Hindlimb muscle (tissue), 1 donor: ENCODE results near the gene XAB2. TPM values are rescaled to one million over a fixed set of nuclear protein-coding genes. Genes with fewer than 3 reads are reported as not detected.

Experiments
- DNase-seq: peaks from one replicate; pipeline ENCODE4 v3.0.0-alpha.2; 2013
- polyA plus RNA-seq: library from polyadenylated mRNA; unstranded; fragments of 120-200 nt; gene quantifications from one replicate; pipeline ENCODE4 v1.2.1, GENCODE V29; 2013; ENCODE audit not compliant: insufficient read length

The XAB2 gene
- polyA plus RNA-seq = 33.1 TPM

- peak; percentile 99 for DNase-seq
Observed at GRCh38 chr19:7629347-7630054, at the start of gene XAB2, which contains the start of gene PET100. Gene XAB2 (minus strand): TSS chr19:7629545. CDS start chr19:7629527, 18 bp downstream. Gene PET100 (plus strand): TSS chr19:7629793. CDS start chr19:7629834, 41 bp downstream.

DNA sequence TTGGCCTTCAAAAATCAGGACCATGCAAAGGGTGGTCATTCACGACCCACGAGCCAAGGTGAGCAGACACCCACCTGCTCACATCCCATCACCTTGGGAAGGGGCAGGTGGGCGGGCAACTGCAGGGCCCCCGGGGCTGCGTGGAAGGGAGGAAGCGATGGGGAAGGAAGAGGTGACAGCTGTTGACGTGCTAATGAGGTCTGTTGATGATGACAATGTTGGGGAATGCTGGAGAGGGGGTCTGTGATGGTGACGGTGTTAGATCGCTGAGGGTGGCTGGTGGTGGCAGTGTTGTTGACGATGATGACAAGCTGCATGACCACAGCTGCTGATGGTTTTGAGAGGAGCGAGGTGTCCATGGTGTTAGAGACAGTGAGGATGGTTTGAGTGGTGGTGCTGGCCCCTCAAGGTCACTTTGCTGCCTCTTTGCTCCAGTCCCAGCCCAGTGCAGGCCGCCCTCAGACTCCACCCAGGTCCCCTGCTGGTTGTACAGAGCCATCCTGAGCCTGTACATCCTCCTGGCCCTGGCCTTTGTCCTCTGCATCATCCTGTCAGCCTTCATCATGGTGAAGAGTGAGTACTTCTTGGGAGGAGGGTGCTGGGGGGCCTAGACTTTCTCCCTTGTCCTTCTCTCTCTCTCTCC is 48.4 kb upstream of the XAB2 start:
- no peak for DNase-seq

- DNase-seq = no peak
Observed at GRCh38 chr19:7676854-7677253, 47.5 kb upstream of the XAB2 start, which contains the start of gene MCEMP1. Gene MCEMP1 (plus strand): TSS chr19:7677090. CDS start chr19:7677121, 31 bp downstream.

DNA sequence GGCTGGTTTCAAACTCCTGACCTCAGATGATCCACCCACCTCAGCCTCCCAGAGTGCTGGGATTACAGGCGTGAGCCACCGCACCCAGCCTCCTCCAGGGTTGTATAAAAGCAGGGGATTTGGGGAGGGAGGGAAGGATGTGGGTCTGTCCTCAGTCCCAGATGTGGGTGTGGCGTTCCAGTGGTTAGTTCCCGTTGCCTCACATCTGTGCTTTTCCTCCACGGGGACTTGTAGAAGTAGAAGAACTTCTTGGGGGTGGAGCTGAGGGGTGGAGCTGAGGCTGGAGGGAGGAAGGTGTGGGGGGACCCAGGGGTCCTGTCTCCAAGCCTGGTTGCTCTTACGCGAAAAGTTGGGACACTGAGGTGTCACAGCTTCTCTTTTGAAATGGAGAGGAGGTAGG is 47.0 kb upstream of the XAB2 start:
- no peak for DNase-seq

GRCh38 chr19:7674010-7675005 is 45.0 kb upstream of the XAB2 start:
- no peak for DNase-seq

DNA sequence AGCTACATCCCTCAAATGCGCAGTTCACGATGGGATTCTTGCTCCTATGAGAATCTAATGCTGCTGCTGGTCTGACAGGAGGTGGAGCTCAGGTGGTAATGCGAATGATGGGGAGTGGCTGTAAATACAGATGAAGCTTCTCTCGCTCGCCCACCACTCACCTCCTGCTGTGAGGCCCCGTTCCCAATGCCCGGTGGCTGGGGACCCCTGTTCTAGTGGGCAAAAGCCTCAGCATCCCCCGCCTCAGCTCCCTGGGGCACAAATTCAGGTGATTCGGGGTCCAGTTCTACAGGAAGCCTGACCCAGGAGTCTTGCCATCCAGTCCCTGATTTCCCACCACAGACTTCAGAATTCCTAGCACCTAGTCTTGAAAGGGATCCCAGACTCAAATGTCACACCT is 43.2 kb upstream of the XAB2 start:
- DNase-seq = no peak

GRCh38 chr19:7670790-7671189 is 41.4 kb upstream of the XAB2 start:
- no peak for DNase-seq

DNA sequence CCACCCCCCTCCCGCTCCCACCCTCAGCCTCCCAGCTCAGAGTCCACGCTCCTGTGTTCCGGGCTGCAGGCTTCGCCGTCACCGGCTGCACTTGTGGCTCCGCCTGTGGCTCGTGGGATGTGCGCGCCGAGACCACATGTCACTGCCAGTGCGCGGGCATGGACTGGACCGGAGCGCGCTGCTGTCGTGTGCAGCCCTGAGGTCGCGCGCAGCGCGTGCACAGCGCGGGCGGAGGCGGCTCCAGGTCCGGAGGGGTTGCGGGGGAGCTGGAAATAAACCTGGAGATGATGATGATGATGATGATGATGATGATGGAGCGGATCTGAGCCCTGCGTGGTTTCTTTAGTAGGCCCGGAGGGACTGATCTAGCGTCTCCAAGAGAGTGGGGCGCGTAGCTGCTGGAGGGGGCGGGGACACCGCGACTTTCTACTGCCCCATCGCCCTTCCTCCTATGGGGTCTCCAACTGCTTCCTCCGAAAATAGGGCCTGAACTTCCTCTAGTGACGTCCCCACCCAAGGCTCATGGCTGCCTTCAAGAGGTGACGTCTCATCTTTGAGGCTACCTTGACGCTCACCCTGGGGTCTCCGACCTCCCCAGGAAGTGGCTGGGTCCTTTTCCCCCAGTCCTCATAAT is 40.9 kb upstream of the XAB2 start:
- DNase-seq = no peak

DNA sequence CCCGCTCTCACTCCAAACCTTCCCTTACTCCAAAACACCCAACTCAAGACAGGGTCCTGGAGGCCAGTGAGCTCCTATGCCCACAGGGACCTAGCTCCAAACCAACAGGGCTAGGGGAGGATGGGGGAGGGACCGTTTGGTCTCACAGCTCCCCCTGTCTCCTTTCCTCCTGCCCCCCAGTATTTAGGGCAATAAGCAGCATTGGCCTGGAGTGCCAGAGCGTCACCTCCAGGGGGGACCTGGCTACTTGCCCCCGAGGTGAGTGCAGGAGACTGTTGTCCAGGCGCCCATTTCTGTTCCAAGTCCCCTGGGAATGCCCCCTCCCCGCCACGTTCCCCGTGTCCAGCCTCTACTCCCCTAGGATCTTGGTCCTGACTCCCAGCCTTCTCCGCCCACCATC is 40.3 kb upstream of the XAB2 start:
- no peak for DNase-seq

DNA sequence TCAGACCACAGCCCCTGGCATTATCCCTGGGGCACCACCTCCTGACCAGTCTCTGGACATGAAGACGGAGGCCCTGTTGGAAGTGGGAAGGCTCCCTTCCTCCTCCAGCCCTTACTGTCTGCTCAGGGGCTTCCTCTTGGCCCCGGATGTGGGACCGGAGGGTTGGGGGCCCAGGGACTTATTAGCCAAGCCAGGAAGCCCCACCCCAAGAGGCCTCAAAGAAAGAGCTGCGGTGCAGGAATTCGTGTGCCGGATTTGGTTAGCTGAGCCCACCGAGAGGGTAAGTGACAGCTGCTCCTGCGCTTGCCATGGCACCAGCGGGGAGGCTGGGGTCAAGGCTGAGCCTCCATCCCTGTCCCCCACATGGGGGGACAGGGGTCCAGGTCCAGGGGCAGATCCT is 39.5 kb upstream of the XAB2 start, which contains the start of gene RETN:
Gene RETN (plus strand): TSS at position 208 of the 400 bp plus-strand sequence. CDS start 278 bp downstream, outside the sequence.
- DNase-seq = no peak

DNA sequence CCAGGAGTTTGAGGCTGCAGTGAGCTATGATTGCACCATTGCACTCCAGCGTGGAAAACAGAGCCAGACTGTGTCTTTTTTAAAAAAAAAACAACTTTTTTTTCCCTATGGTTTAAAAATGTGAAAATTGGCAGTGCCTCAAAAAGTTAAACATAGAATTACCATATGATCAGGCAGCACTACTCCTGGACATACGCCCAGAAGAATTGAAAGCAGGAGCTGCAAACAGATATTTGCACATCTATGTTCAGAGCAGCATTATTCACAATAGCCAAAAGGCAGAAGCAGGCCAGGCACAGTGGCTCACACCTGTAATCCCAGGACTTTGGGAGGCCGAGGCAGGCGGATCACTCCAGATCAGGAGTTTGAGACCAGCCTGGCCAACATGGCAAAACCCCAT is 35.7 kb upstream of the XAB2 start:
- peak; percentile 82 for DNase-seq

DNA sequence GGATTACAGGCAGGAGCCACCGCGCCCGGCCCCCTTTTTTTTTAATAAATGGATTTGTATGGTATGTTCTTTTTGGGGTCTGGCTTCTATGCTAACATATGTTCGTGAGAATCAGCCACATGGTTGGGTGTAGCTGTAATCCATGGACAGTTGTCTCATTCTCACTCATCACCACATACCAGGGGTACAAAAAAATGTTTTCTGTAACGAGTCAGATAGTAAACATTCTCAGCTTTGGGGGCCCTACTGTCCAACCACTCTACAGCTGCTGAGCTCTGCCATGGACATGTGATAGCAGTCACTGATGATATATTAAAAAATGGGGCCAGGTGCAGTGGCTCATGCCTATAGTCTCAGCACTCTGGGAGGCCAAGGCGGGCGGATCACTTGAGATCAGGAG is 34.4 kb upstream of the XAB2 start:
- DNase-seq = no peak

GRCh38 chr19:7662657-7663056 is 33.3 kb upstream of the XAB2 start:
- DNase-seq = no peak

DNA sequence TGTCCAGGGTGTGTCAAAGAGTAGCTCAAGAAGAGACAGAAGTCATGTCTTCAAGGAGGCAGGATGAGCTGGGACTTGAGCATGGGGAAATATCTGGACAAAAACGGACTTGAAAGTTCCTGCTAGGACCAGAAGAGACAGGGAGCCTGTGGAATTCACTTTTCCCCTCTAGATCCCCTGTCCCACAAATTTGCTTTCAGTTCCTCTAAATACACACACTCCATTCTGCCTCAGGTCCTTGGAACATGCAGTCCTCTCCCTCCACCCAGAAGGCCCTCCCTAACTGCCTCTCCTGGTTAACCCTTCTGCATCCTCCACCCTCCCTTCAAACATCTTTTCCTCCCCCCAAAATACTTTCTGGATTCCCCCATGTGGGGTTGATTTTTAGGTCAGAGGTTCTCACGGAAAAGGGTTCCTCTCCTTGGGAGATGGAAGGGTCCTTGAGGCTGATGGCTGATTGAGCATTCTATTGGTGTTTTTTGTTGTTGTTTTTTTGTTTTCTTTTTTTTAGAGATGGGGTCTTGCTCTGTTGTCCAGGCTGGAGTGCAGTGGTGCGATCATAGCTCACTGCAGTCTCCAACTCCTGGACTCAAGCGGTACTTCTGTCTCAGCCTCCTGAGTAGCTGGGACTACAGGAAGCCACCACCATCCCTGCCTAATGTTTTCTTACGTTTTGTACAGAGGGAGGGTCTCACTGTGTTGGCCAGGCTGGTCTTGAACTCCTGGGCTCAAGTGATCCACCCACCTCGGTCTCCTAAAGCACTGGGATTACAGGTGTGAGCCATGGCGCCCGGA is 32.6 kb upstream of the XAB2 start:
- no peak for DNase-seq

DNA sequence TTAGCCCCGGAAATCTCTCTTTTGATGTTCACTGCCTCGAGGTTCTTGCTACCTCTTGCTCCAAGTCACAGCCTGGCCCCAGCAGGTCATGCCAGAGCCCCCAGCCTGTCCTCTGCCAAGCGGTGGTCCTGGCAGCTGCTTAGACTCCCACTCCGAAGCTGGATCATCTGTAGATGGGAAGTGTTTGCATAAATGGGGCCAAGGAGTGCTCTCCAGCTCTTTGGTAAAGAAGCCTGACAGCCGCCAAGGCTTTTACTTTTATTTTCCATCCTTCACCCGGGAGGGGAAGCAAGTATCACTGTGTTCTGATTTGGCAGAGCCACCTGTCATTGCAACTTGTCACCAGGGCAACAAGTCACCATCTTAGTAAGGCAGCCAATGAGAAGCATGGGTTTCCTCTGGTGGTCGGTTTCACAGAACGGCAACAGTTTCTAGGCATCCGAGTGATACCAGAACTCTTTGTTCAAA is 28.9 kb upstream of the XAB2 start:
- no peak for DNase-seq

GRCh38 chr19:7657131-7657751 is 27.9 kb upstream of the XAB2 start:
- no peak for DNase-seq

GRCh38 chr19:7655581-7655980 is 26.2 kb upstream of the XAB2 start:
- DNase-seq = no peak

DNA sequence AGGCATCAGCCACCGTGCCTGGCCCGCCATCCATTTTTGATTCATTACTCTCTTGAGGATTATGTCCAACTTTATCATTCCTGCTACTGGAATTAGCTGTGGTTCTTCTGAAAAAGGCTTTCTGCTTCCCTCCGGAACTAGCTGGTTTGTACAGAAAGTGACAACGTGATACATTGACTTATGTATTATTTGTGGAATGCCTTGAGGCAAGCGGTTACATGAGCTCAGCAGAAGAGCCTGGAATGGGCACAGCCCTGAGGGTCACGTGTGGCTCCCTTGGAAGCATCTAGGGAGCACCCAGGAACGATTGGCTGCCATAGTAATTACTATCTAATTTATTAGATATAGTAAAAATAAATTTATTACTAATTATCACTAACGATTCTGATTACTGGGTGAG is 25.1 kb upstream of the XAB2 start:
- DNase-seq = no peak

DNA sequence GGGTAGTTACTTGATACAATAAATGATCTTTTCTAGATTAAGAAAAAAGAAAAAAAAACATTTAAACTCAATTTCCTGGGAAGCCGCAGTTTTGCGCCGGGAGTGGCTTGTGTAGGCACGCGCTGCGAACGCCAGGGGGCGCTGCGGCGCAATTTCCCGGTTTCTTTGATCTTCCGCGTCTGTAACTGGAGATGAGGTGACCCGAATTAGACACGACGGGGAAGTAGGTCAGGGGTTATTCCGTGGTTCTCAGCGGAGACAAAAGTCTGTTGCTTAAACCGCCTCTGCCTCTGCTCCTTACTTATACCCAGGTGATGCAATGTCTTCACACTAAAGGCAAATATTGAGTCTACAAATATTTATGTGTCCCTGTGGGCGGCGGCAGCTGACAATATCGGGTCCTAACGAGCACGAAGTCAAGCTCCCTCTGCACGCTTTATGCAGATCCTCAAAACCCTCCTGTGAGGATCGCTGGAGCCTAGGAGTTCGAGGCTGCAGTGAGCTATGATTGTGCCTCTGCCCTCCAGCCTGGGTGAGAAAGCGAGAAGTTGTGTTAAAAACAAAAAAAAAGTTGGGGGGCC is 22.8 kb upstream of the XAB2 start:
- DNase-seq = peak; percentile 80

DNA sequence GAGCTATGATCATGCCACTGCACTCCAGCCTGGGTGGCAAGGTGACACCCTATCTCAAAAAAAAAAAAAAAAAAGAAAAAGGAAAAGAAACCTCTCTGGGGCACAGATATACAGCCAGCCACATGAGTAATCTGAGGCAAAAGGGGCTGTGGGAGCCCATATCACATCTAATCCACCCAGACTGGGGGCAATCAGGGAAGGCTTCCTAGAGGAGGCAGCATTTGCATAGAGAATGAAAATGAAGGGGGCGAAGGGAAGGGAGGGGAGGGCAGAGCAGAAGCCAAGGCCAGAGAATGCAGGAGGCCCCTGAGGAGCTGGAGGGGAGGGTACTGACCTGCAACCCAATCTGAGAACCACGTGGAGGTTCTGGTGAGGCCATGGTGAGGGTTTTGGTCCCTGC is 20.8 kb upstream of the XAB2 start:
- no peak for DNase-seq
